GM21390 (cell line): Measurements from ENCODE around the gene MUC4.
"Not testable (repeated sequence)": the region's sequence is repeated elsewhere in the genome, so short reads cannot be mapped to it uniquely, and the experiment has no call there.

Experiments
- ATAC-seq: cut with Tn5 transposase; IDR thresholded peaks from one replicate; pipeline ENCODE4 v1.9.1; 2021; ENCODE audit not compliant: unreplicated experiment

MUC4 gene

GRCh38 chr3:195838714-195839113, 27.0 kb upstream of the MUC4 start:
- no peak for ATAC-seq

- no peak for ATAC-seq
These were observed 24.9 kb upstream of the MUC4 start for GRCh38 chr3:195836476-195837135.

GRCh38 chr3:195835791-195836190, 24.1 kb upstream of the MUC4 start:
- no peak for ATAC-seq

- ATAC-seq: no peak
These were observed 23.2 kb upstream of the MUC4 start for GRCh38 chr3:195834675-195835583.

GRCh38 chr3:195829897-195830254, 18.1 kb upstream of the MUC4 start:
- ATAC-seq: no peak

- no peak for ATAC-seq
These were observed 17.0 kb upstream of the MUC4 start for GRCh38 chr3:195828762-195829161.

GRCh38 chr3:195825857-195826804, 14.4 kb upstream of the MUC4 start:
- ATAC-seq: no peak

DNA sequence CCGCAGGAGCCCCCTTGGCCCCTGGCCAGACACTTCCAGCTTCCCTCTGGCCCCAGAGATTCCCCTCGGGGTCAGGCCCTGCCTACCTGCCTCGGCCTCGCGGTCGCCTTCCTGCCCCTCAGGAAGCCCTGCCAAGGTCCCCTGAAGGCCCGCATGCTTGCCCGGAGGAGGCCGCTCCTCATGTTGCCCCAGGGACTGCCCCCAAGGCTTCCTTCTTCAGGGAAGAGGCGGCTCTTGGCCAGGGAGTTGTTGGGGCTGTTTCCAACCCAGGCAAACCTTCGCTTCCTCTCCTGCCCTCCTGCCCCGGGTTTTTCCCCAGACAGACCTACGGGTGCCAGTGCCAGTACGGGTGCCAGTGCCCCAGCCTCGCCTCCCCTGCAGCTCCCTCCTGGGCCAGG, 13.5 kb upstream of the MUC4 start:
- no peak for ATAC-seq

GRCh38 chr3:195824425-195825190, 12.9 kb upstream of the MUC4 start:
- not testable (repeated sequence) for ATAC-seq

GRCh38 chr3:195823999-195824398, 12.3 kb upstream of the MUC4 start:
- ATAC-seq: no peak

GRCh38 chr3:195823280-195823679, 11.6 kb upstream of the MUC4 start:
- ATAC-seq: no peak

GRCh38 chr3:195822131-195822696, 10.5 kb upstream of the MUC4 start:
- no peak for ATAC-seq

DNA sequence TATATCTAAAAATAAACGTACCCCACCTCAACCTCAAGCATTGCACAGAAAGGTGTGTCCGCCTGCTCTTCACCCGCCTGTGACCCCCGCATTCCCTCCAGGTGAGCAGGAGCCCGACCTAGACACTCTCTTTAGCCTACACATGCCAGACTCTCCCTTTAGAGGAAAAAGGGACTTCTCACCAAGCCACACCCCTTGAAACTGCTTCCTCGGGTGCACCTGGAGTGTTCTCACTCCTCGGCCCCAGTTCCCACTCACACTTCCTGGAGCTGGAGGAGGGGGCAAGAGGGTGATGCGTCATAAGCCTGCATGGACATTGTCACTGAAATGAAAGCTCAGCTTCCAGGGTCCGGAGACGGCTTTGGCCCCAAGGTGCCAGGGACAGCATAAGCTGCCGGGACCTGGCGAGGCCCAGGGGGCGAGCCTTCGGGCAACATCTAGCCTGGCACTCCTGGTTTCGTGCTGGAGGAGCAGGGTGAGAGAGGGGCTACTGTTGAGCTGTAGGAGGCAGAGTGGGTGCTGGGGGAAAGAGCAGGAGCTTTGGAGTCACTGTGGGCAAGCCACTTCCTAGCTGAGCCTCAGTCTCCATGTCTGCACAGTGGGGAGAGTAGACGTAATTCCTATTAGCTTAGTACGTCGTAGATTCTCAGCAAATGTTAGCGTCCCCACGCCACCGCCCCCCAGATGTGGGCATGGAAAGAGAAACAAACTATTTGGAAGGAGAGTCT, 9.8 kb upstream of the MUC4 start:
- no peak for ATAC-seq

- ATAC-seq: no peak
These were observed 9.2 kb upstream of the MUC4 start for GRCh38 chr3:195820901-195821300.

DNA sequence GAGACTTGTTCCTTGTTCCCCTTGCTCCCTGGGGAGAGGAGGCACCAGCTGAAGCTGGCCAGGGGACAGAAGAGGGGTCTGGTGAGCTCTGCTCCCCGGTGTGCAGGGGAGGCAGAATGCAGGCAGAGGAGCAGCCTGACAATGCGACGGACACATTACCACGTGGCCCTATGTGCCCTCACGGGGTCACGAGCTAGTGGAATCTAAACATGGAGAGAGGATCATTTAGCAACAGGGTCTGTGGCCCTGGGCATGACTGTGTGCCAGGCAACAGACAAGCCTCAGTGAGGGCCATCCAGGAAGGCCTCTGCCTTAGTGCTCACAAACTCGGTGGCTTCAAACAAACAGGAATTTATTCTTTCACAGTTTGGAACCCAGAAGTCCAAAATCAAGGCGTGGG, 8.5 kb upstream of the MUC4 start:
- ATAC-seq: no peak

GRCh38 chr3:195818301-195818700, 6.6 kb upstream of the MUC4 start:
- no peak for ATAC-seq

GRCh38 chr3:195817578-195818135, 5.9 kb upstream of the MUC4 start:
- ATAC-seq: no peak

DNA sequence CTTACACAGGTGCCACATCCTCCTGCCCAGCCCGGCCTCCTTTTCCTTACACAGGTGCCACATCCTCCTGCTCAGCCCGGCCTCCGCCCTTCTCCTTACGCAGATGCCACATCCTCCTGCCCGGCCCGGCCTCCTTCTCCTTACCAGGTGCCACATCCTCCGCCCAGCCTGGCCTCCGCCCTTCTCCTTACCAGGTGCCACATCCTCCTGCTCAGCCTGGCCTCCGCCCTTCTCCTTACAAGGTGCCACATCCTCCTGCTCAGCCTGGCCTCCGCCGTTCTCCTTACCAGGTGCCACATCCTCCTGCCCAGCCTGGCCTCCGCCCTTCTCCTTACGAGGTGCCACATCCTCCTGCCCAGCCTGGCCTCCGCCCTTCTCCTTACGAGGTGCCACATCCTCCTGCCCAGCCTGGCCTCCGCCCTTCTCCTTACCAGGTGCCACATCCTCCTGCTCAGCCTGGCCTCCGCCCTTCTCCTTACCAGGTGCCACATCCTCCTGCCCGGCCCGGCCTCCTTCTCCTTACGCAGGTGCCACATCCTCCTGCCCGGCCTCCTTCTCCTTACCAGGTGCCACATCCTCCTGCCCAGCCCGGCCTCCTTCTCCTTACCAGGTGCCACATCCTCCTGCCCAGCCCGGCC, 4.7 kb upstream of the MUC4 start:
- not testable (repeated sequence) for ATAC-seq
